GM19025 (cell line): ENCODE data around the gene UNC45B.
A peak's percentile ranks its signal among the peaks of the same experiment; 100 is the strongest.
"Not testable (repeated sequence)": the region's sequence is repeated elsewhere in the genome, so short reads cannot be mapped to it uniquely, and the experiment has no call there.

Experiments used
- ATAC-seq: cut with Tn5 transposase; IDR thresholded peaks from one replicate; pipeline ENCODE4 v1.9.1; 2021; ENCODE audit warnings: mild to moderate bottlenecking, low read depth, moderate library complexity; ENCODE audit not compliant: unreplicated experiment

UNC45B gene

GRCh38 chr17:35147375-35147905 is at the start of gene UNC45B:
TSS of gene UNC45B (plus strand) at chr17:35147817. CDS start at chr17:35148264, 447 bp downstream.
- ATAC-seq = no peak

GRCh38 chr17:35099908-35100307 is 47.7 kb upstream of the UNC45B start:
- ATAC-seq = no peak

- ATAC-seq = no peak
Observed at GRCh38 chr17:35101036-35101435, 46.6 kb upstream of the UNC45B start.

GRCh38 chr17:35101725-35102124 is 45.9 kb upstream of the UNC45B start:
- ATAC-seq = no peak

- ATAC-seq = no peak
Observed at GRCh38 chr17:35103271-35103670, 44.3 kb upstream of the UNC45B start.

DNA sequence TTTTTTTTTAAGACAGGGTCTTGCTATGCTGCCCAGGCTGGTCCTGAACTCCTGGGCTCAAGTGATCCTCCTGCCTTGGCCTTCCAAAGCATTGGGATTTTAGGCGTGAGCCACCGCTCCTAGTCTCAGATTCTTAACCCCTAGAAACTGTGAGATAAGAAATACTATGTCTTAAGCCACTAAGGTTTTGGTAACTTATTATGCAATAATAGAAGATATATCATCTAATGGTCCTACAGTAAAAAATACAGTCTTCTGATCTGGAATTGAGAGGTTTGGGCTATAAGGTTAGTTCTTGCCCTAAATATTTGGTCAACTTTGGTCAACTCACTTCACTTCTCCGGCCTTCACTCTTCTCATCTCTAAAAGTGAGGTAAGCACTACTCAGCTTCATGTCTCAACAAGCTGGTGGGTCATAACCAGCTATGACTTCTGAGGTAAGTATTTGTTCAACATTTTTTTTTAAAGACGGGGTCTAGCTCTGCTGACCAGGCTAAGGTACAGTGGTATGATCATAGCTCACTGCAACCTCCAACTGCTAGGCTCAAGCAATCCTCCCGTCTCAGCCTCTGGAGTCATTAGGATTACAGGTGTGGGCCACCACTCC is 42.7 kb upstream of the UNC45B start:
- no peak for ATAC-seq

DNA sequence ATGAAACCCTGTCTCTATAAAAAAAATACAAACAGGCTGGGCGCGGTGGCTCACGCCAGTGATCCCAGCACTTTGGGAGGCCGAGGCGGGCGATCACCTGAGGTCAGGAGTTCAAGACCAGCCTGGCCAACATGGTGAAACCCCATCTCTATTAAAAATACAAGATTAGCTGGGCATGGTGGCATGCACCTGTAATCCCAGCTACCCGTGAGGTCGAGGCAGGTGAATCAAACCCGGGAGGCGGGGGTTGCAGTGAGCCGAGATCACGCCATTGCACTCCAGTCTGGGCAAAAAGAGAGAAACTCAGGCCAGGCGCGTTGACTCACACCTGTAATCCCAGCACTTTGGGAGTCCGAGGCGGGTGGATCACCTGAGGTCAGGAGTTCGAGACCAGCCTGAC is 36.8 kb upstream of the UNC45B start:
- ATAC-seq = not testable (repeated sequence)

DNA sequence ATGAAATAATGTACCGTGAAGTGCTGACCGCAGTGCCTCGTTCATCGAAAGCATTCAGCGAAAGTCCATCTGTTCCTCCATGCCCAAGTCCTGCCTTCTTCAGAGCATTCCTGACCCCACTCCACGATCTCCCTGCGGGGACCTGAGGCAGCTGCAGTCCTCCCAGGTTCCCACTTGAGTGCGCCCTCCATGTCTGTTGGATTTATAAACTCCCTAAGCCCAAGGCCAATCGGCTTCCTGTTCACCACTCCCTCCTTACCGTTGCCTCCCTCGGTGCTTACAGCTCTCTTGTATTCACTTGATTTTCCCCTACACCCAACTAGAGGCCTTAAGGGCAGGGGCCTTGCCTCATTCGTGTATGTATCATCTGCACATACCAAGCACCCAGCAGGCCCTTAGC is 30.8 kb upstream of the UNC45B start:
- no peak for ATAC-seq

GRCh38 chr17:35117984-35118383 is 29.6 kb upstream of the UNC45B start:
- no peak for ATAC-seq

DNA sequence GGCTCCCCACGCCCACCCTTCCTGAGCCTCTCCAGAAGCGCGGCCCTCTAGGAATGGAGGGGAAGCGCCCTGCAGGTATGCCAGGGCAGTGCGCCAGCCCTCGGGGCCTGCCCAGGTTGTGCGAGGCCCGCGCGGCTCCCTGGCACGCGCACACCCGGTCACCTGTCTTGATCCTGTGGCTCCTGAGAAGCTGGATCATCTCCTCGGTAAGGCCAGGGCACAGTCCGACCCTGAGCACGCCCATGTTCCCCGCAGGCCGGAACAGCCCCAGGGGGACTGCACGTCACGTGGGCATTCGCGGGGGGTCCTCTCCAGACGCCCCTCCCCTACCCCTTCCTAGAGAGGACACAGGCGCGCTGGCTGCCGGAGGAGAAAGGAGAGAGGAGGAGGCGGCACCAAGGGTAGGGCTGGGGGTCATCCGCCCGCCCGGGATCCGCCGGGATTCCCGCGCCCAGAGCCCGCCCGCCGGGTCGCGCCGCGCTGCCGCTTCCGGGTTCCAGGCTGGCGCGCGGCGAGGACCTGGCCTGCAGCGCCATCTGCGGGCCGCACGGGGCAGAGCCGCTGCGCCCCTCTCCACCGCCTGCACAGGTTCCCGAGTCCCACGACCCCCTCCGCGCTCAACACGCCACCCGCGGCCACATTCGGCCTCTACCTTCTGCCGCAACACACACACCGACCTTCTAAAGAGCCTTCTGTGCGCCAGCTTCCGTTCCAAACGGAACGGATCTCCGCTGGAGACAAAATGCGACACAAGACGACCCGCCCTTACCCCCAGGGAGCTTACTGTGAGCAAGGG is 28.0 kb upstream of the UNC45B start, which contains the start of gene RAD51D:
Gene RAD51D, minus strand, starts transcription at position 491 of the 796 bp plus-strand sequence. Its CDS starts 247 bp downstream, at position 244.
- ATAC-seq = peak; percentile 85

DNA sequence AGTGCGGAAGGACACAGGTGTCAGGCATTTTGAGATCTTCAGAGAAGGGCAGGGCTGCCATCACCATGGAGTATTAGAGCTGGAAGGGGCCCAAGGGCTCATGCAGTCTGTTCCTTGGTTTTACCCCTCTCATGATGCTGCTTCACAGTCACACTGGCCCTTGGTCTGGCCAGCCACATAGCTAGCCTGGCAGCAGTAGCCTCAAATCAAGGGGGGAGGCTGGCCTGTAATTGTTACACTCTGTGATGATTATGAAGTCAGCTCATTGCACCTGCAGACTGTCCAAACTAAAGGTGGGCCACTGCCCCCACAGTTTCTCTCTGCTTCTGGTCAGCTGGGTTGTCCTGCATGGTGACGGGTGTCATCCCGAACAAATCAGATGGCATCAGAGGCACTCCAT is 26.3 kb upstream of the UNC45B start, which contains the start of gene FNDC8:
Gene FNDC8, plus strand, starts transcription at position 301 of the 400 bp plus-strand sequence. Its CDS starts 79 bp downstream, at position 380.
- no peak for ATAC-seq

DNA sequence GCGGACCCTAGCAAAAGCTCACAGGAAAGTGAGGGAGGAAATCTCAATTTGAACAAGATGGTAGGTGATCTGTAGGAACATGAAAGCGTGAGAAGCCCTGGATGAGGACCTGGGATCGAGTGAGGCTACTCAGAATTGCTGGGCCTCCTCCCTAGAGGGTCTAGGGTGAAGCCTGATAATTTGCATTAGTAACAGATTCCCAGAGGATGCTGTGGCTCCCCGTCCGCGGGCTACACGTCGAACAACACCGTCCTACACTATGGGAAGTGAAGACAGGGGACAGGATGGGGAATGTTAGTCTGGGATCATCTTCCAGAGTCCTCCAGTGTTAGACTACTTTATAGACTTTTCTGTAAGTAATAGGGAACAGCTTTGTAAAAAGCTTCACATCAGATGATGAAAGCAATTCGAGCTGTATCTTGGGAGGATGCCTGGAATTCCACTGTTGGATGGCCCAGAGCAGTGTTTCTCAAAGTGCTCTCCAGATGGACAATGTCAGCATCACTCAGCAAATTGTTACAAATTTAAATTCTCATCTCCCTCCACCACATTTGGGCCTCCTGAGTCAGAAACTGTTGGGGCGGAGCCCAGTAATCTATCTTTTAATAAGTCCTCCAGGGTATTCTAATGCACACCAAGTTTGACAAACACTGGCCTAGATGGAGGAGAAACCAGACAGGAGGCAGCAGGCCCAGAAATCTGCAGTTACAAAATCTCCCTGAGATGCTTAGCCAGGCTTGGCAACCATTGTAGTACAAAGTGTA is 19.7 kb upstream of the UNC45B start:
- no peak for ATAC-seq

- ATAC-seq = no peak
Observed at GRCh38 chr17:35129154-35129972, 18.3 kb upstream of the UNC45B start.

DNA sequence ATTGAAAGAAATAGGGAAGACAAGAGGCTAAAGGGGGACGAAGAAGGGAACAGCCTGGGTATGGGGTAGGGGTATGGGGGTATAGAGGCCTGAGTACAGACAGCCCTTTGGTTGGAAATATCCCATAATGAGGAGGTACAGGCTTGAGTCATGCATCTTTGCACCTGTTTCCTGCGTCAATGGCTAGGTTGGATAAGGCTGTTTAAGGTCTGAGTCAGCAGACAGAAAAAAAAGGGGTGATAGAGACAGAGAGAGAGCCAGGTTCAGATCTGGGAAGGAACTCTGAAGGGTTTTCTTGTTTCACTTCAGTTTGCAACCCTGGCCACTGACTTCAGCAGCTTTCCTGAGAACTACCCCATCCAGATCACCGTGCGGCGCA is 17.7 kb upstream of the UNC45B start:
- ATAC-seq = no peak

DNA sequence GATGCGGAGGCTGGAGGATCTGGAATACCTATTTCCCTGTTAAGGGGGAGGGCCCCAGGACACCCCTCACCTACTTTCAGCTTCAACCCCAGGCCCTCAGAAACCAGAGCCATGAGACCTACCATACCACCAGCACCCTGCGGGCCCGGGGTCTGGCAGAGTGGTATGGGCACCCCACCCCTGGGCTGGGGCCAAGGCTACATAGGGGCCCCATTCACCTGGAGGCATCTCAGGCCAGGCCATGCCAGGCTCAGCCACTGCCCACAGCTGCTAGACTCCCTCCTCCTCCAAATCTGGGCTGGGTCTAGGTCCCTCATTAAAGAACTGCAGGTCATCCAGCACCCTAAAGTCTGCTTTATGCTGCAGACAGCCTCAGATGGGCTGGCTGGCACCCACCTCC is 17.2 kb upstream of the UNC45B start:
- no peak for ATAC-seq

- no peak for ATAC-seq
Observed at GRCh38 chr17:35132099-35132498, 15.5 kb upstream of the UNC45B start.

- no peak for ATAC-seq
Observed at GRCh38 chr17:35132816-35133550, 14.6 kb upstream of the UNC45B start.

- no peak for ATAC-seq
Observed at GRCh38 chr17:35135322-35135721, 12.3 kb upstream of the UNC45B start.

GRCh38 chr17:35138218-35138617 is 9.4 kb upstream of the UNC45B start:
- no peak for ATAC-seq
